Measurements from ENCODE around the gene MCF2L.

DNA sequence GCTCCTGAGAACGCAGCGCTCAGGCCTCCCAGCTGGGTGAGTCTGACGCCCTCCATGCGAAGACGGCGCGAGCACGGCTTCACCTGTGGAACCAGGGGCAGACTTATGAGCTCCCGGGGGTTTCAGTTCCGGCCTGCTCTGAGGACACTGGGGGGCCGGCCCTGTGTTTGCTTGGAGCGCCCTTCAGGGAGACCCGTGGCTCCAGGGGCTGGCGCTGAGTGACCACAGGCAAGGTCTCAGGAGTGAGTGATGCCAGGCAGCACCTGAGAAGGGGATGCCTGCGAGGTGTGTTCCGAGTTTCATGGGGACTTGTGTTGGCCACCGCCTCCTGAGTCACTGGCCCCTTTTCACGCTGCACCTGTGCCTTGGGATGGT is 4.5 kb downstream of the MCF2L start:
- TF ChIP-seq POLR2A (IDR thresholded peaks at IDR 0.05): no peak
- TF ChIP-seq, protein P1, sequence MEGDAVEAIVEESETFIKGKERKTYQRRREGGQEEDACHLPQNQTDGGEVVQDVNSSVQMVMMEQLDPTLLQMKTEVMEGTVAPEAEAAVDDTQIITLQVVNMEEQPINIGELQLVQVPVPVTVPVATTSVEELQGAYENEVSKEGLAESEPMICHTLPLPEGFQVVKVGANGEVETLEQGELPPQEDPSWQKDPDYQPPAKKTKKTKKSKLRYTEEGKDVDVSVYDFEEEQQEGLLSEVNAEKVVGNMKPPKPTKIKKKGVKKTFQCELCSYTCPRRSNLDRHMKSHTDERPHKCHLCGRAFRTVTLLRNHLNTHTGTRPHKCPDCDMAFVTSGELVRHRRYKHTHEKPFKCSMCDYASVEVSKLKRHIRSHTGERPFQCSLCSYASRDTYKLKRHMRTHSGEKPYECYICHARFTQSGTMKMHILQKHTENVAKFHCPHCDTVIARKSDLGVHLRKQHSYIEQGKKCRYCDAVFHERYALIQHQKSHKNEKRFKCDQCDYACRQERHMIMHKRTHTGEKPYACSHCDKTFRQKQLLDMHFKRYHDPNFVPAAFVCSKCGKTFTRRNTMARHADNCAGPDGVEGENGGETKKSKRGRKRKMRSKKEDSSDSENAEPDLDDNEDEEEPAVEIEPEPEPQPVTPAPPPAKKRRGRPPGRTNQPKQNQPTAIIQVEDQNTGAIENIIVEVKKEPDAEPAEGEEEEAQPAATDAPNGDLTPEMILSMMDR (IDR thresholded peaks at IDR 0.05): no peak
- TF ChIP-seq POLR2AphosphoS5 (IDR thresholded peaks at IDR 0.05): no peak

Data from breast epithelium (tissue), 3 donors.